Stimulated activated CD4-positive, alpha-beta T cell treated with anti-CD3 and anti-CD28 coated beads, Interleukin-1b, Interleukin-23, amount 100 ng/mL, for 24 hours (primary cell): Measurements from ENCODE around the gene GPX6.
A peak's percentile ranks its signal among the peaks of the same experiment; 100 is the strongest.
"Not testable (repeated sequence)": the region's sequence is repeated elsewhere in the genome, so short reads cannot be mapped to it uniquely, and the experiment has no call there.

ENCODE experiments used
- DNase-seq, 4 experiments: peaks; one replicate each; pipeline ENCODE4 v3.0.0-alpha.2; 2020; ENCODE audit warnings: low read depth in 4 of 4, low spot score in 1 of 4

Gene GPX6

DNA sequence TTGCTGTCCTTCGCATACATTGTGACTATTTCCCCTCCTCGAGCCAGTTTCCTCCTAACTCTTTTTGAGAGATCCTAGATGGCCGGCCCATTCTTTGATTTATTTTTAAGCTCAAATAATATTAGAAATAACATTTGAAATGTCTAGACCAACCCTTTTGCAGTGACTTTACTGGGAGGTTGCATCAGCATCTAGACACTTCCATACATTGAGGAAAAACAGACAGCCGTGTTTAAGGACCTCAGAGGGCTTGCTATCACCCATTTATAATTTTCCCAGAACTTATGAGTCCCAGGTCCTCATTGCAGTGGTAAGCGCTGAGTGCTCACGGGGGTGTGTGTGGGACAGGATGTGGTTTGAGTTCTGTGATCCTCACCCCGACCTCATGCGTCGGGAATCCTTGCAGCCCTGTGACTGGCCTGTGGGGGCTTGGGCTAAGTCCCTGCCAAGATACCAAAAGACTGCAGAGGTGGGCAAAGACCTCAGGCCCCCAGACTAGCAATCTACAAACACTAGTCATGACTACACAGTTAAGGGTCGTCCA, 10.0 kb upstream of the GPX6 start, which contains the start of gene GPX5:
GPX5 (plus strand) TSS at position 386 of the 544 bp plus-strand sequence; CDS start at position 519, 133 bp downstream.
- no peak for DNase-seq

DNA sequence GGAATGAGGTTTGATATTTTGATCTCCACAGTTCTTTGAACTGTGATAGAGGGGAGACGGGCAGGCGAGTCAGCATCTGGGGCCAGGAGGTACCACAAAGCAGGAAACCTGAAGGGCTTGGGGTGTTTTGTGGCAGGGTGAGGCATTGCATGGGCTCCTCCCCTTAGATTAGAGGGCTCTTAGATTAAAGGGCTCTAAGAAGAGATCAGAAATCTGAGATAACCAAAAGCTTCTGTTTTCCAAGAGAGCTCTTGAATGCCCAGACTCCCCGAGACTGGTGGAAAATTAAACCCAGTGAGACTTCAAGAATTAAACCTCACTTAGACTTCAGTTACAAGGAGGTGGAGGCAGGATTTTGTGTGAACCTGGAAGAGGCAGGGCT, 7.6 kb upstream of the GPX6 start:
- DNase-seq: no peak

DNA sequence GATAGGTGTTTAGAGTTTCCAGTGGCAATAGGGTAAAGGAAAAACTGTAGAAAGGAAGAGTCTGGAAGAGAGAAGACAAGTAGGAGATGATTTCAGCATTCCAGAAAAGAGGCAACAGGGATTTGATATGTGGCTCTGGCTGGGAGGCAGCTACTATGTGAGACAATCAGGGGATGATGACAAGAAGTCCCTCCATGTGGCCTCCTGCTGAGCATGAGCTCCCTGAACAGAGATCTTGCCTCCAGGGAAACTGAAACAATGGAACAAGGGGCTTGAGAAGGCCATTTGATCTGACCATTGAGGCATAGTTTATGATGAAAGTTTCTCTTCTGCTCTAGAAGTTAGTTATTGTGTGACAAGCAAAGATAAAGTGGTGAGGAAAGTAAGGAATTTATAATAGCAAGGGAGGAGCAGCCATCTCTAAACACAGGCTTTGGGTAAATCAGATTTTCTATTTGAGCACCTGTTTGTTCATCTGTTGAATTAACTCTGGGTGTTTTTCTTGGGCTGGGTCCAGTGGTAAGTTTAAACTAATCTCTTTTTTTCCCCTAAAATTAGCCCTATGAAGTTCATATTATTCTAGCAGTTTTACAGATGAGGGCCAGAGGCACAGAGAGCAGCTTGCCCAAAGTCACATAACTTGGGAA, 7.1 kb upstream of the GPX6 start:
- DNase-seq: no peak

DNA sequence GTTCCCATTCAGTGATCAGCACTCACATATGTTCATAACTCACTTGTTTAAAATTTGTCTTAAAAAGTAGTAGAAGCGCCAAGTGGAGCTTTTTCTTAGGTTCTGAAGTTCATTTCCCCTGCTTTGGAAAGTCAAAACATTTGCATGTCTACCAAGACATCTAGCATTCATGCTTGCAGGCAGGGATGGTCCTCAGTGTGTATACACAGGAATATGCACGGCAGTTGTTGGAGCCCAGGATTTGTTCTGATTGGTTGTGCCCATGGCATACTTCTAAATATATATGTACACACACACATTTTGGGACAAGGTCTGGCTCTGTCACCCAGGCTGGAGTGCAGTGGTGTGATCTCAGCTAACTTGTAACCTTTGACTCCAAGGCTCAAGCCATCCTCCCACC, 2.4 kb upstream of the GPX6 start:
- DNase-seq: no peak

DNA sequence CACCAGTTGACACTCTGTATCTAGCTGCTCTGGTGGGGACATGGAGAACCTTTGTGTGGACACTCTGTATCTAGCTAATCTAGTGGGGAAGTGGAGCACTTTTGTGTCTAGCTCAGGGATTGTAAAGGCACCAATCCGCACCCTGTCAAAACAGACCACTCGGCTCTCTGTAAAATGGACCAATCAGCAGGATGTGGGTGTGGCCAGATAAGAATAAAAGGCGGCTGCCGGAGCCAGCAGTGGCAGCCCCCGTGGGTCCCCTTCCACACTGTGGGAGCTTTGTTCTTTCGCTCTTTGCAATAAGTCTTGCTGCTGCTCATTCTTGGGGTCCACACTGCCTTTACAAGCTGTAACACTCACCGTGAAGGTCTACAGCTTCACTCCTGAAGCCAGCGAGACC, 3.2 kb downstream of the GPX6 start:
- DNase-seq: not testable (repeated sequence)

DNA sequence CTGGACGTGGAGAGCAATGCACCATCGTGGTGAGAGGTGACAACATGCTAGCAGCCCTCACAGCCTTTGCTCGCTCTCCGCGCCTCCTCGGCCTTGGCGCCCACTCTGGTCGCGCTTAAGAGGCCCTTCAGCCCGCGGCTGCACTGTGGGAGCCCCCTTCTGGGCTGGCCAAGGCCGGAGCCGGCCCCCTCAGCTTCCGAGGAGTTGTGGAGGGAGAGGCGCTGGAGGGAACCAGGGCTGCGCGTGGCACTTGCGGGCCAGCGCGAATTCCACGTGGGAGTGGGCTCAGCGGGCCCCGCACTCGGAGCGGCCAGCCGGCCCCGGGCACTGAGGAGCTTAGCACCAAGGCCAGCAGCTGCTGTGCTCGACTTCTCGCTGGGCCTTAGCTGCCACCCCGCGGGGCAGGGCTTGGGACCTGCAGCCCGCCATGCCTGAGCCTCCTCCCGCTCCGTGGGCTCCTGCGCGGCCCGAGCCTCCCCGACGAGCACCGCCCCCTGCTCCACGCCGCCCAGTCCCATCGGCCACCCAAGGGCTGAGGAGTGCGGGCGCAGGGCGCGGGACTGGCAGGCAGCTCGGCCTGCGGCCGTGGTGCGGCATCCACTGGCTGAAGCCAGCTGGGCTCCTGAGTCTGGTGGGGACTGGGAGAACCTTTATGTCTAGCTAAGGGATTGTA, 3.8 kb downstream of the GPX6 start:
- no peak for DNase-seq

DNA sequence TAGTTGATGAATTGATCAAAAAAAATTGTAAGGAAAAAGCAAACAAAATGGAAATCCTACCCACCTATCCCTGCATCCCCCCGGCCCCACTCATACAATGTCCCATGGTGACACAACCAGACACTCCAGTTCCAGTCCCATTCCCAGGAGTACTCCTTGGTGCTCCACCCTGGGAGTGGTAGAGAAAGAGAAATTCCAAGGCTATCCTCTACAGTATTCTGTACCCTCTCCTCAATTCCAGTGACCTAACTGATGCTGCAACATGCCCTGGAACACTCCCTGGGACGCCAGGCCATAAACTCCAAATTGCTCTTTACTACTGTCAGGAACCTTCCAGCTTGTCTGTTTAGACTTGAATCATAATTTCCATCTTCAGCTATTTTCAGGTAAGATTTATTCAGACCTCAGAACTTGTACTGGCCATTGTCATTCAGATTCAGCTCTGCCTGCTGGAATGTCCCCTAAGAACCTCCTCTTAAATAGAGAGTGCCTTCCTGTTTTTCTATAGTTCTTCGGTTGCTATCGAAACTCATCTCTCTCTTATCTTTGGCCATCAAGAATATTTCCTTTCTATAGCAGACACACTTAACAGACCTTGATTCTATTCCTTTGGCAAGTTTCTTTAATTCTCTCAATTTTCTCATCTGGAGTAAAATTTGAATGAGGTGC, 8.7 kb downstream of the GPX6 start:
- no peak for DNase-seq

DNA sequence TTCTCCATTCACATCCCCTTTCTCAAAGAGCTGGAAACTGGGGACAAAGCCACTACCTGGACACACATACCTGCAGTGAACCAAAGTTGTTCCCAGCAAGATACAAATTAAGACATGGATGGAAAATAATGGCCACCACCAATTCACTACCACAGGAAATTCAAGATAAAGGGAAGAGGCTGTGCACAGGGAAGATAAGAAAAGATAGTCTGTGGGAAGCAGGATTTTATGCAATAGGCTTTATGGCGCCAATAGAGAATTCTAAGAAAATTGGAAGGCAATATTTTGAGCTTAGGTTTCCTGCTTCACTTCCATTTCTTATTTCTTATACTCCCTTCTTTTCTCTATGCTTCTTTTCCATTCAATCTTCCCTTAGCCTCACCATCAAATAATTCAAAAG, 9.9 kb downstream of the GPX6 start:
- no peak for DNase-seq

DNA sequence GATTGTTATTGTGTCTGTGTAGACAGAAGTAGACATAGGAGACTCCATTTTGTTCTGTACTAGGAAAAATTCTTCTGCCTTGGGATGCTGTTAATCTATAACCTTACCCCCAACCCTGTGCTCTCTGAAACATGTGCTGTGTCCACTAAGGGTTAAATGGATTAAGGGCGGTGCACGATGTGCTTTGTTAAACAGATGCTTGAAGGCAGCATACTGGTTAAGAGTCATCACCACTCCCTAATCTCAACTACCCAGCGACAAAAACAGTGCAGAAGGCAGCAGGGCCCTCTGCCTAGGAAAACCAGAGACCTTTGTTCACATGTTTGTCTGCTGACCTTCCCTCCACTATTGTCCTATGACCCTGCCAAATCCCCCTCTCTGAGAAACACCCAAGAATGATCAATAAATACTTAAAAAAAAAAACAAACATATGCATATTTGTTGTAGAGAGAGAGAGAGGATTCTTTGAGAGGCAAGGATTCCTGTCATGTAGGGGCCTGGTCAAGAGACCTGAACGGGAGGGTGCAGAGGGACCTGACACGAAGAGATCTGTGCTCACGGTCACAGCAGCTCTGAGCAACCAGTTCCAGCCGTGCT, 12.8 kb downstream of the GPX6 start:
- DNase-seq: not testable (repeated sequence)

DNA sequence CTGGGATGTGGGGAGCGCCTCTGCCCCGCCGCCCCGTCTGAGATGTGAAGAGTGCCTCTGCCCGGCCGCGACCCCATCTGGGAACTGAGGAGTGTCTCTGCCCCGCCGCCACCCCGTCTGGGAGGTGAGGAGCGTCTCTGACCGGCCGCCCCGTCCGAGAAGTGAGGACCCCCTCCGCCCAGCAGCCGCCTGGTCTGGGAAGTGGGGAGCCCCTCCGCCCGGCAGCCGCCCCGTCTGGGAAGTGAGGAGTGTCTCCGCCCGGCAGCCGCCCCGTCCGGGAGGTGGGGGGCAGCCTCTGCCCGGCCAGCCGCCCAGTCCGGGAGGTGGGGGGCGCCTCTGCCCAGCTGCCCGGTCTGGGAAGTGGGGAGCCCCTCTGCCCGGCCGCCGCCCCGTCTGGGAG, 13.5 kb downstream of the GPX6 start:
- DNase-seq: not testable (repeated sequence)

DNA sequence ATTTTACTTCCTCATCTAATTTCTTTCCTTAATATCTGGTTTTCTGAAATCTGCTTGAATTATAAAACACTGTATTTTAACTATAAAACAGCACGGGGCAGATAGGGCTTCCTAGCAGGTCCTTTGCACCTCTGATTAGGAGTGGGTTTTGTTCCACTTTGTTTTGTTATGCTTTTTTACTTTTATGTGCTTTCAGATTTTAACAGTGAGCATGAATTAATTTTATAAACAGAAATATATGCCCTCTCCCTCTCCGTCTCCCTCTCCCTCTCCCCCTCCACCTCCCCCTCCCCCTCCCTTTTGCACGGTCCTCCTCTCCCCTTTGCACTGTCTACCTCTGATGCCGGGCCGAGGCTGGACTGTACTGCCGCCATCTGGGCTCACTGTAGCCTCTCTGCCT, 14.3 kb downstream of the GPX6 start:
- DNase-seq: no peak

DNA sequence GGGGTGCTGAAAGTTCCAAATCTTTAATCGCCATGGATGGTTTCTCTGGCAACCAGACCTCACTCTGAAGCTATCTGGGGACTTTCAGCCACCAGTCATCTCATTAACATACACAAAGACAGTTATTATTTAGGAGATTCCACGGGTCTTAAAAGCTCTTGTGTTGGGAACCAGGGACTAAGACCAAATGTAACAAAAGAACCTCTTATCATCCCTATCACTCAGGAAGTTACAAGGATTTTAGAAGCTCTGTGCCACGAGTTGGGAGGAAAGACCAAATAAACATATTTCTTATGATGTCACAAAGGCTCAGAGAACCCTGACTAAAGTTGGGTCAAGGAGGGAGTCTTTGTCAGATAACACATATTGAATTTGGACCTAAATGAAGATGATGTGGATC, 17.7 kb downstream of the GPX6 start:
- DNase-seq: no peak

DNA sequence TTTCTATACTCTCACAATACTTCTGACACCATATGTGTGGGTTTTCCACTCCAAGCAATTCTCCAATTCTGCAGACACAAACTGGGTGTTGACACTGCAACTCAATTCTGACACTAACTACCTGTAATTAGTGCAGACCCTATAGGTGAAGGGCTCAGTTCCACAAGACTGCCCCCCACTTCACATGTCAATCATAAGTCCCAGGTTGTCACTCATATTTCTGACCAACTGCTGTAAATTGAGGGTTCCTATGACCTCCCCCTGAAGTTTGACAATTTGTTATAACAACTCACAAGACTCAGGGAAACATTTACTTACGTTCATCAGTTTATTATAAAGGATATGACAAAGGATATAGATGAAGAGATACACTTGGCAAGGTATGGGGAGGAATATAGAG, 18.3 kb downstream of the GPX6 start:
- DNase-seq: no peak

DNA sequence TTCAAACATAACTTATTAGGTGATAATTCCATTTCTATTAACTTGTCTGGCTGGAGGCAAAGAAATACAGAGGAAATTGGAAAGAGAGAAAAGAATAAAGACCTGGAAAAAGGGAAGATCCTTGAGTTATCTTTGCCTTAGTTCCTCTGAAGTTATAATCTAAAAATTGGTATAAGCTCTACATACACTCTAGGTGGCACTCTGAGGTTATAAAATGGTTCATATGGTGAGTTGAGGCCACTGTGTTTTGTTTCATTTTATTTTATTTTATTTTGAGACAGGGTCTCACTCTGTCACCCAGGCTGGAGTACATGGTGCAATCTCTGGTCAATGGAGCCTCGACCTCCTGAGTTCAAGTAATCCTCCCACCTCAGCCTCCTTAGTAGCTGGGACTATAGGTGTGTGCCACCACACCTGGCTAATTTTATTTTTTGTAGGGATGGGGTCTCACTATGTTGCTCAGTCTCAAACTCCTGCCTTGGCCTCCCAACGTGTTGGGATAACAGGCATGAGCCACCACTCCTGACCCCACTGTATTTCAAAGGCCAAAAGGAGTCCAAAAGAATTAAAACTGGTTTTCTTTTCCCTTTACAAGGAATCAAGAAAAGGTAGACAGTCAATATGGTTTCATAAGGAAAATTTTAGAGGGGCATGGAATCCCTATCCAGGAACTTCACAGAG, 19.4 kb downstream of the GPX6 start:
- no peak for DNase-seq

DNA sequence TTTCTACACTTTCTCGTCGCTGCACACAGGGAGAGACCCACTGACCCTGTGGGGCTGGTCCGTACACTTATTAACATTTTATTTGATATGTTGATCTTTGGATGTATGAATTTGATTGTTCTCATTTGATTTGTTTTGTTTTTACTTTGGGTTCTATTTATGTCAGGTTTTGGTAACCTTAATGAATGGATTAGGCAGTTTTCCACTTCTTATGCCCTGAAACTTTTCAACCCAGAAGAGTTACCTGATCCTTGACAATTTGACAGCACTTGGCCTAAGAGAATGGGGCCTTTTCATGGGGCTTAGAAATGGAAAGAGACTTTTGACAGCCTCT, 23.6 kb downstream of the GPX6 start:
- DNase-seq: no peak

DNA sequence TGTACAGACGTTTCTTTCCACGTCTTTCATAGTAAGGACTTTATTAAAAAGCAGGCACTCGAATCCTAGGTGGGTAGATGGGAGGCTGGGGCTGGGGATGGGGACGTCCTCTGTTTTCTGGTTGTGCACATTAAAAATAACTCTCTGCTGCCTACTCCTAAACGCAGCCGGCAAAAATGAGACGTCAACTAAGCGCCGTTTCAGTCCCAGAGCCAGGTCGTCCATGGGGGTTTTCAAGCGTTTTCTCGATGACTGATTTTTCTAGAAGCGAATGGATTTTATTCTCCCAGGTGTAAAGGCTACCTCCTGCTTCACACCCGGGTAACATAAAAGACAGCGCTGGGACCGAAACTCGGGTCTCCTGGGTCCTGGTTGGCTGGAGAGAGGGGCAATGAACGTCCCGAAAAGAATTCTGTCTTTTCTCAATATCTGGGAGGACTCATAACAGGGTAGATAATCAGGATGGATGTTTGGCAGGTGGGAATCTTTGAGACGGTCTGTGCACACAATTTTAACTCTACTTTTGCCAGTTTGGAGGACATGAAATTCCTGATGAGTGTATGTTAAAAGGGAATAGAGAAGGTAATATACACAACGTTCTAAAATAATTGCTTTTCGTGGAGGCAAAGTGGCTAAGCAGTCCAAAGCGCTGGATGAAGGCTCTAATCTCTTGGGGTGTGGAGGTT, 25.2 kb downstream of the GPX6 start:
- DNase-seq: no peak

DNA sequence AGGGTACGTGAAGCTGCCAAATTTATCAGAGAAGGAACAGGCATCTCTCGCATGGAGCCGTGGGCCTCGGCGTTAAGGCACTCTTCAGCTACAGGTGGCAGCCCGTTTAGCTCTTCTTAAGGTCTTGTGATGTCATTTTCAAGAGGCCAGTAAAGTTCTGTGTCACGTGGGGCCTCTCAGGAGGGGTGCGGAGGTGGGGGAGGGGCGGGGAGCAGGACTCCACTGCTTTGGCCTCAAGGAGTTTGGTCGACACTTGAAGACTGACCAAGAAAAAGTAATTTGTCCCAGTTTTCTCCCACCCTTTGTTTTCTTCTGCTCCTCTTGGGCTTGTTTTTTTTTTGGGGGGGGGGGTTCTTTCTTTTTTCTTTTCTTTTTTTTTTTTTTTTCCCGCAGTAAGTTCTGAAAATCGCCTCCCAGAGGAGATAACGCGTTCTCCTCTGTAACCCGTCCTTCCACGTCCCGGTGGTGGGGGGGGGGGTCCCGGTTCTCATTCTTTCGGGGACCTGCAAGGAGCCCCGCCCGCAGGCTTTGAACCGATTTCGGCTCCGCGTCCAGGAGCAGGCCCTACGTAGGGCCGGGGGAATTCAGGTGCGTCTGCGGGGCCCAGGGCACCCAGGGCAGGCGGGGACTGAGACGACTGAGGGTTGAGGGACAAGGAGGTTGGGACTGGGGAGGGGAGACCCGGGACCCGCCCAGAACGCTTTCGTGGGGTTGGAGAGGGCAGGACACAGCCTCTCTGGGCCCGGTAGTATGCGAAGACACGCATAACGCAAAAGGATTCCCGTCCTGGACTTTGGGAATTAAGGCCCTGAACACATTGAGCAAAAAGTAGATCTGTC, 26.0 kb downstream of the GPX6 start:
- DNase-seq: peak in 2 of 4 experiments; percentile 22 to 44

DNA sequence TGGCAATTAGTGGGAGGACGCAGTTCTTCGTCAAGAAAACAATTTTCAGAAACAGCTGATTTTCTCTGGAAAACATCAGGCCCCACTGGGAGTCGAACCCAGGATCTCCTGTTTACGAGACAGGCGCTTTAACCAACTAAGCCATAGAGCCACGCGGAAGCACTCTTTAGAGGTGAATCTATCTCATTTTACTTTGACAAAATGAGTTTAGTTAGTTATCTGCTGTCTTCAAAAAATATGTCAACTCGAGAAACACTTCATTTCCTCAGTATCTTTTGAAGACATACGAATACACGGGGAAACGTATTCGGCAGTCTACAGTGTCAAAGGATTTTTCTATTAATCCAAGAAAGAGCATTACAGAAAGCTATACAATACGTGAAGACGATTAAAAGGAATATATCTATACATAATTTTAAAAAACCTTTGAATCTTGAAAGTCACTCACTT, 26.7 kb downstream of the GPX6 start:
- peak in 3 of 4 experiments; percentile 15 to 19 (median 15) for DNase-seq

DNA sequence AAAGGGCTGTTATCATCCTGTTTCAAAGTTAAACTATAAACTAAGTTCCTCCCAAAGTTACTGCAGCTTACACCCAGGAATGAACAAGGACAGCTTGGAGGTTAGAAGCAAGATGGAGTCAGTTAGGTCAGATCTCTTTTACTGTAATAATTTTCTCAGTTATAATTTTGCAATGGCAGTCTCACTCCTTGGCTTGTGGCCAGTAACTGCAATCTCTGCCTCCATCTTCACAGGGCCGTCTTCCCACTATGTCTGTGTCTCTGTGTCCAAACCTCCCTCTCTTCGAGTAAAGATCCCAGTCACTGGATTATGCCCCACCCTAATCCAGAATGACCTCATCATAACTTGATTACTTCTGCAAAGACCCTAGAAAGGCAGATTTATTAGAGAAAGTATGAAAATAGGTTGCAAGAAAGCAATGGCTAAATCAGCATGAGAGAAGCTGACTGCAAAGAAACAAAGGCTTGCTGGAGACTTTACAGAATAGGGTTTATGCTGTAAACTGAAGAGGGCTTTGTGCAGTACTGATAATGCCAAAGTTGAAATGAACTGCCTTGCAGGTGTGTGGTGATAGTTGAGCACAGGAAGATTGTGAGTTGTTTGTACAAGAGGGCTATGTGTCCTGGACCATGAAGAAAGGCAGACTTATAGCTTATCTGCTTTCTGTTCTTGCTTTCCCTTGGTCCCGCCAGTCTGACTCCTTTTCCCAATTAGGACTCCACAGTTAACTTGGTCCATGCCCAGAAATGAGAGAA, 28.4 kb downstream of the GPX6 start:
- DNase-seq: no peak
